A673 (cell line): ENCODE measurements around the gene CD164L2. TPM values are rescaled to one million over a fixed set of nuclear protein-coding genes. Genes with fewer than 3 reads are reported as not detected.

Source experiments
- BruUV-seq: library from RNA; stranded (reverse); fragments of 400-500 nt; replicated peaks from 2 replicates; lab custom pipeline; 2021; lab: Mats Ljungman, UMichigan
- CTCF ChIA-PET: fragments of 300-600 bp; sonication (Branson Sonifier 250); formaldehyde crosslinking; loops from one replicate; lab custom pipeline; 2022; ENCODE audit warnings: antibody characterized with exemption; lab: Charles Lee
- POLR2A ChIA-PET: fragments of 300-600 bp; sonication (Branson Sonifier 250); formaldehyde crosslinking; loops from one replicate; lab custom pipeline; 2022; ENCODE audit warnings: antibody characterized with exemption; ENCODE audit not compliant: low non-redundant PET; lab: Charles Lee
- DNase-seq: peaks from one replicate; pipeline ENCODE4 v3.0.0-alpha.2; 2015; ENCODE audit warnings: low spot score
- H3K27ac ChIP-seq: fragments of 200-600 bp; sonication (generic); 2 replicates; pipeline ENCODE4 v1.5.1; 2016; ENCODE audit warnings: mixed run types, low read depth, mild to moderate bottlenecking, mixed read lengths, antibody characterized with exemption, low read length; ENCODE audit not compliant: poor library complexity, severe bottlenecking
- H3K27me3 ChIP-seq: fragments of 200-600 bp; sonication (generic); replicated peaks from 2 replicates; pipeline ENCODE4 v1.6.1; 2017; ENCODE audit warnings: mixed run types, low read depth, mild to moderate bottlenecking, mixed read lengths, antibody characterized with exemption, low read length; ENCODE audit not compliant: insufficient read depth, poor library complexity
- H3K36me3 ChIP-seq: fragments of 200-600 bp; sonication (generic); 2 replicates; pipeline ENCODE4 v1.6.1; 2016; ENCODE audit warnings: mixed run types, mild to moderate bottlenecking, mixed read lengths, antibody characterized with exemption, low read length; ENCODE audit not compliant: insufficient read depth, poor library complexity, severe bottlenecking
- H3K4me1 ChIP-seq: fragments of 200-600 bp; sonication (generic); 2 replicates; pipeline ENCODE4 v1.6.1; 2017; ENCODE audit warnings: mixed run types, mild to moderate bottlenecking, mixed read lengths, antibody characterized with exemption, low read length; ENCODE audit not compliant: insufficient read depth, poor library complexity, severe bottlenecking
- H3K4me3 ChIP-seq: fragments of 200-600 bp; sonication (generic); 2 replicates; pipeline ENCODE4 v1.5.1; 2016; ENCODE audit warnings: low read depth, mixed run types, mild to moderate bottlenecking, mixed read lengths, low read length; ENCODE audit not compliant: poor library complexity, severe bottlenecking
- H3K9me3 ChIP-seq: fragments of 200-600 bp; sonication (generic); 2 replicates; pipeline ENCODE4 v1.6.1; 2016; ENCODE audit warnings: mixed run types, low read depth, mild to moderate bottlenecking, mixed read lengths, antibody characterized with exemption, low read length; ENCODE audit not compliant: poor library complexity, severe bottlenecking
- CTCF ChIP-seq: fragments of 300-800, 200-600 bp; sonication (generic); conservative IDR thresholded peaks from 2 replicates; pipeline ENCODE4 v1.5.1; 2017; ENCODE audit warnings: low read depth, mild to moderate bottlenecking, antibody characterized with exemption, low read length, moderate library complexity, mixed read lengths
- EZH2 ChIP-seq: fragments of 200-600 bp; sonication (generic); IDR thresholded peaks from 2 replicates; pipeline ENCODE4 v1.6.1; 2017; ENCODE audit warnings: borderline replicate concordance, low read depth, mild to moderate bottlenecking, mixed read lengths, antibody characterized with exemption, low read length; ENCODE audit not compliant: poor library complexity, severe bottlenecking
- intact Hi-C: fragments of 100-400 bp; cut with micrococcal nuclease; formaldehyde crosslinking; loops from one replicate; pipeline ENCODE4 v1.10.0; 2022; ENCODE audit not compliant: unreplicated experiment
- total RNA-seq: library from RNA; stranded (reverse); gene quantifications from 2 replicates; pipeline ENCODE4 v1.2.3, GENCODE V29; 2021

Gene CD164L2
- total RNA-seq, 1 experiment from 2014 or later = not detected

GRCh38 chr1:27430903-27431600 is 47.9 kb upstream of the CD164L2 start:
- Histone ChIP-seq H3K4me1 (peaks cover 52% of the 10 kb centered on the region), H3K36me3 (peaks cover 15% of the 10 kb centered on the region), H3K27me3 (no peaks in the 10 kb centered on the region), H3K4me3 (no peak overlapping the region), H3K27ac (peak overlapping the region; percentile 38), H3K9me3 (no peaks in the 10 kb centered on the region)
- ChIA-PET CTCF (no interaction called here), POLR2A (no interaction called here)
- intact Hi-C loops = no loop called here
- TF ChIP-seq CTCF = peak; percentile 18; the same call in 1 of the 2 replicates
- TF ChIP-seq EZH2 = no peak
- peak; percentile 13 for DNase-seq
- BruUV-seq = no TSS peak

- BruUV-seq = no TSS peak
- ChIA-PET CTCF (interaction anchor here (0.6 kb wide), 1 partner anchor 177 kb away, joined by 13 read pairs; no protein-coding TSS in a partner anchor), POLR2A (no interaction called here)
- DNase-seq = no peak
- no peak for TF ChIP-seq EZH2
- TF ChIP-seq CTCF = no peak
- H3K27ac ChIP-seq = peak overlapping the region; percentile 52
- no peaks in the 10 kb centered on the region for H3K27me3 ChIP-seq
- intact Hi-C loops = no loop called here
- no peak overlapping the region for H3K4me3 ChIP-seq
- H3K4me1 ChIP-seq = peaks cover 43% of the 10 kb centered on the region
- peaks cover 15% of the 10 kb centered on the region for H3K36me3 ChIP-seq
- H3K9me3 ChIP-seq = no peaks in the 10 kb centered on the region
Observed at GRCh38 chr1:27429029-27429425, 45.9 kb upstream of the CD164L2 start.

- intact Hi-C loops = no loop called here
- Histone ChIP-seq H3K4me1 (peaks cover 41% of the 10 kb centered on the region), H3K36me3 (peaks cover 15% of the 10 kb centered on the region), H3K27ac (peak overlapping the region; percentile 52), H3K4me3 (no peak overlapping the region), H3K27me3 (no peaks in the 10 kb centered on the region), H3K9me3 (no peaks in the 10 kb centered on the region)
- no TSS peak for BruUV-seq
- CTCF ChIA-PET = interaction anchor here (0.6 to 0.7 kb wide), 2 partner anchors 9 to 178 kb away, joined by 4 to 13 read pairs; no protein-coding TSS in a partner anchor
- TF ChIP-seq CTCF = no peak
- no peak for TF ChIP-seq EZH2
- DNase-seq = no peak
- POLR2A ChIA-PET = no interaction called here
Observed at GRCh38 chr1:27428316-27429028, 45.3 kb upstream of the CD164L2 start.
